Measurements from ENCODE around the gene CTNNA2.

Gene CTNNA2

GRCh38 chr2:79936715-79937114, 423.9 kb downstream of the CTNNA2 start:
- no peaks in the 10 kb centered on the region for H3K9me3 ChIP-seq (ENCODE audit: control insufficient read depth, low read depth, low read length)
- peaks cover 4% of the 10 kb centered on the region for H3K4me1 ChIP-seq (ENCODE audit: control insufficient read depth, low read depth, low read length)
- no peak overlapping the region for H3K4me3 ChIP-seq (ENCODE audit: low read length)
- no peaks in the 10 kb centered on the region for H3K27me3 ChIP-seq (ENCODE audit: control insufficient read depth, insufficient read depth, low read length)
- H3K9ac ChIP-seq (ENCODE audit: low read length) = no peak overlapping the region
- no peaks in the 10 kb centered on the region for H3K36me3 ChIP-seq (ENCODE audit: control insufficient read depth, low read depth, low read length)
- H3K27ac ChIP-seq (ENCODE audit: low read length) = no peak overlapping the region

- H3K36me3 ChIP-seq (ENCODE audit: control insufficient read depth, low read depth, low read length) = no peaks in the 10 kb centered on the region
- no peaks in the 10 kb centered on the region for H3K27me3 ChIP-seq (ENCODE audit: control insufficient read depth, insufficient read depth, low read length)
- peaks cover 4% of the 10 kb centered on the region for H3K4me1 ChIP-seq (ENCODE audit: control insufficient read depth, low read depth, low read length)
- no peak overlapping the region for H3K4me3 ChIP-seq (ENCODE audit: low read length)
- no peak overlapping the region for H3K9ac ChIP-seq (ENCODE audit: low read length)
- no peak overlapping the region for H3K27ac ChIP-seq (ENCODE audit: low read length)
- H3K9me3 ChIP-seq (ENCODE audit: control insufficient read depth, low read depth, low read length) = no peaks in the 10 kb centered on the region
These were observed 425.8 kb downstream of the CTNNA2 start for GRCh38 chr2:79938648-79939047.

- H3K27ac ChIP-seq (ENCODE audit: low read length) = no peak overlapping the region
- H3K9ac ChIP-seq (ENCODE audit: low read length) = no peak overlapping the region
- no peaks in the 10 kb centered on the region for H3K36me3 ChIP-seq (ENCODE audit: control insufficient read depth, low read depth, low read length)
- no peak overlapping the region for H3K4me3 ChIP-seq (ENCODE audit: low read length)
- no peaks in the 10 kb centered on the region for H3K27me3 ChIP-seq (ENCODE audit: control insufficient read depth, insufficient read depth, low read length)
- H3K9me3 ChIP-seq (ENCODE audit: control insufficient read depth, low read depth, low read length) = no peaks in the 10 kb centered on the region
- peaks cover 4% of the 10 kb centered on the region for H3K4me1 ChIP-seq (ENCODE audit: control insufficient read depth, low read depth, low read length)
These were observed 427.5 kb downstream of the CTNNA2 start for GRCh38 chr2:79940364-79940763.

GRCh38 chr2:79941179-79941578, 428.3 kb downstream of the CTNNA2 start:
- Histone ChIP-seq H3K9me3 (ENCODE audit: control insufficient read depth, low read depth, low read length) (no peaks in the 10 kb centered on the region), H3K27me3 (ENCODE audit: control insufficient read depth, insufficient read depth, low read length) (no peaks in the 10 kb centered on the region), H3K4me1 (ENCODE audit: control insufficient read depth, low read depth, low read length) (no peaks in the 10 kb centered on the region), H3K9ac (ENCODE audit: low read length) (no peak overlapping the region), H3K4me3 (ENCODE audit: low read length) (no peak overlapping the region), H3K36me3 (ENCODE audit: control insufficient read depth, low read depth, low read length) (no peaks in the 10 kb centered on the region), H3K27ac (ENCODE audit: low read length) (no peak overlapping the region)

GRCh38 chr2:79944205-79944604, 431.4 kb downstream of the CTNNA2 start:
- no peaks in the 10 kb centered on the region for H3K9me3 ChIP-seq (ENCODE audit: control insufficient read depth, low read depth, low read length)

GRCh38 chr2:79945653-79946445, 433.0 kb downstream of the CTNNA2 start:
- no peaks in the 10 kb centered on the region for H3K27me3 ChIP-seq (ENCODE audit: control insufficient read depth, insufficient read depth, low read length)
- no peaks in the 10 kb centered on the region for H3K4me1 ChIP-seq (ENCODE audit: control insufficient read depth, low read depth, low read length)
- no peaks in the 10 kb centered on the region for H3K9me3 ChIP-seq (ENCODE audit: control insufficient read depth, low read depth, low read length)
- H3K9ac ChIP-seq (ENCODE audit: low read length) = no peak overlapping the region
- no peak overlapping the region for H3K27ac ChIP-seq (ENCODE audit: low read length)
- no peaks in the 10 kb centered on the region for H3K36me3 ChIP-seq (ENCODE audit: control insufficient read depth, low read depth, low read length)
- no peak overlapping the region for H3K4me3 ChIP-seq (ENCODE audit: low read length)

More at GRCh38 chr2:79944205-79944604, 431.4 kb downstream of the CTNNA2 start:
- H3K4me1 ChIP-seq (ENCODE audit: control insufficient read depth, low read depth, low read length) = no peaks in the 10 kb centered on the region
- H3K27me3 ChIP-seq (ENCODE audit: control insufficient read depth, insufficient read depth, low read length) = no peaks in the 10 kb centered on the region
- no peak overlapping the region for H3K9ac ChIP-seq (ENCODE audit: low read length)
- H3K4me3 ChIP-seq (ENCODE audit: low read length) = no peak overlapping the region
- no peak overlapping the region for H3K27ac ChIP-seq (ENCODE audit: low read length)
- H3K36me3 ChIP-seq (ENCODE audit: control insufficient read depth, low read depth, low read length) = no peaks in the 10 kb centered on the region

GRCh38 chr2:79947751-79948150, 434.9 kb downstream of the CTNNA2 start:
- Histone ChIP-seq H3K27ac (ENCODE audit: low read length) (no peak overlapping the region), H3K9ac (ENCODE audit: low read length) (no peak overlapping the region), H3K9me3 (ENCODE audit: control insufficient read depth, low read depth, low read length) (no peaks in the 10 kb centered on the region), H3K27me3 (ENCODE audit: control insufficient read depth, insufficient read depth, low read length) (no peaks in the 10 kb centered on the region), H3K4me1 (ENCODE audit: control insufficient read depth, low read depth, low read length) (no peaks in the 10 kb centered on the region), H3K4me3 (ENCODE audit: low read length) (no peak overlapping the region), H3K36me3 (ENCODE audit: control insufficient read depth, low read depth, low read length) (no peaks in the 10 kb centered on the region)

GRCh38 chr2:79950526-79950925, 437.7 kb downstream of the CTNNA2 start:
- H3K4me1 ChIP-seq (ENCODE audit: control insufficient read depth, low read depth, low read length) = no peaks in the 10 kb centered on the region
- H3K9me3 ChIP-seq (ENCODE audit: control insufficient read depth, low read depth, low read length) = no peaks in the 10 kb centered on the region
- no peak overlapping the region for H3K9ac ChIP-seq (ENCODE audit: low read length)
- no peak overlapping the region for H3K4me3 ChIP-seq (ENCODE audit: low read length)
- no peak overlapping the region for H3K27ac ChIP-seq (ENCODE audit: low read length)
- H3K27me3 ChIP-seq (ENCODE audit: control insufficient read depth, insufficient read depth, low read length) = no peaks in the 10 kb centered on the region
- no peaks in the 10 kb centered on the region for H3K36me3 ChIP-seq (ENCODE audit: control insufficient read depth, low read depth, low read length)

GRCh38 chr2:79952616-79953015, 439.8 kb downstream of the CTNNA2 start:
- no peak overlapping the region for H3K9ac ChIP-seq (ENCODE audit: low read length)
- no peaks in the 10 kb centered on the region for H3K4me1 ChIP-seq (ENCODE audit: control insufficient read depth, low read depth, low read length)
- H3K27ac ChIP-seq (ENCODE audit: low read length) = no peak overlapping the region
- no peaks in the 10 kb centered on the region for H3K36me3 ChIP-seq (ENCODE audit: control insufficient read depth, low read depth, low read length)
- no peak overlapping the region for H3K4me3 ChIP-seq (ENCODE audit: low read length)
- no peaks in the 10 kb centered on the region for H3K9me3 ChIP-seq (ENCODE audit: control insufficient read depth, low read depth, low read length)
- H3K27me3 ChIP-seq (ENCODE audit: control insufficient read depth, insufficient read depth, low read length) = no peaks in the 10 kb centered on the region

GRCh38 chr2:79960035-79960434, 447.2 kb downstream of the CTNNA2 start:
- H3K4me1 ChIP-seq (ENCODE audit: control insufficient read depth, low read depth, low read length) = no peaks in the 10 kb centered on the region
- no peak overlapping the region for H3K4me3 ChIP-seq (ENCODE audit: low read length)
- H3K27me3 ChIP-seq (ENCODE audit: control insufficient read depth, insufficient read depth, low read length) = no peaks in the 10 kb centered on the region
- no peaks in the 10 kb centered on the region for H3K36me3 ChIP-seq (ENCODE audit: control insufficient read depth, low read depth, low read length)
- H3K9me3 ChIP-seq (ENCODE audit: control insufficient read depth, low read depth, low read length) = no peaks in the 10 kb centered on the region
- no peak overlapping the region for H3K27ac ChIP-seq (ENCODE audit: low read length)
- H3K9ac ChIP-seq (ENCODE audit: low read length) = no peak overlapping the region

- no peak overlapping the region for H3K9ac ChIP-seq (ENCODE audit: low read length)
These were observed 447.7 kb downstream of the CTNNA2 start for GRCh38 chr2:79960519-79960918.

GRCh38 chr2:79964966-79965365, 452.1 kb downstream of the CTNNA2 start:
- no peaks in the 10 kb centered on the region for H3K27me3 ChIP-seq (ENCODE audit: control insufficient read depth, insufficient read depth, low read length)
- no peak overlapping the region for H3K4me3 ChIP-seq (ENCODE audit: low read length)
- no peaks in the 10 kb centered on the region for H3K36me3 ChIP-seq (ENCODE audit: control insufficient read depth, low read depth, low read length)
- no peak overlapping the region for H3K27ac ChIP-seq (ENCODE audit: low read length)
- no peak overlapping the region for H3K9ac ChIP-seq (ENCODE audit: low read length)
- H3K9me3 ChIP-seq (ENCODE audit: control insufficient read depth, low read depth, low read length) = no peaks in the 10 kb centered on the region
- H3K4me1 ChIP-seq (ENCODE audit: control insufficient read depth, low read depth, low read length) = peaks cover 10% of the 10 kb centered on the region

More at GRCh38 chr2:79960519-79960918, 447.7 kb downstream of the CTNNA2 start:
- H3K4me3 ChIP-seq (ENCODE audit: low read length) = no peak overlapping the region
- H3K27ac ChIP-seq (ENCODE audit: low read length) = no peak overlapping the region
- no peaks in the 10 kb centered on the region for H3K9me3 ChIP-seq (ENCODE audit: control insufficient read depth, low read depth, low read length)
- H3K4me1 ChIP-seq (ENCODE audit: control insufficient read depth, low read depth, low read length) = no peaks in the 10 kb centered on the region
- H3K27me3 ChIP-seq (ENCODE audit: control insufficient read depth, insufficient read depth, low read length) = no peaks in the 10 kb centered on the region
- no peaks in the 10 kb centered on the region for H3K36me3 ChIP-seq (ENCODE audit: control insufficient read depth, low read depth, low read length)
